CD4-positive, alpha-beta T cell (primary cell): ENCODE measurements around the gene ZNF592. TPM values are rescaled to one million over a fixed set of nuclear protein-coding genes. Genes with fewer than 3 reads are reported as not detected.
"Not testable (repeated sequence)": the region's sequence is repeated elsewhere in the genome, so short reads cannot be mapped to it uniquely, and the experiment has no call there.

ENCODE experiments used
- ATAC-seq: fragments of 200-7000 bp; cut with Tn5 transposase; one replicate; pipeline ENCODE4 v1.10.0; 2022; ENCODE audit warnings: mild to moderate bottlenecking; ENCODE audit not compliant: poor library complexity
- CTCF ChIA-PET: fragments of 350-600 bp; sonication (Branson Sonifier 250); formaldehyde crosslinking; loops from one replicate; lab custom pipeline; 2021; ENCODE audit warnings: antibody characterized with exemption, inconsistent platforms; lab: Charles Lee
- POLR2A ChIA-PET: fragments of 350-600 bp; sonication (Branson Sonifier 250); formaldehyde crosslinking; loops from one replicate; lab custom pipeline; 2021; ENCODE audit warnings: antibody characterized with exemption, inconsistent platforms; lab: Charles Lee
- DNase-seq, 14 experiments: peaks; one replicate each; pipeline ENCODE4 v3.0.0-alpha.2; 2013 to 2020; ENCODE audit warnings: mixed read lengths in 2 of 14
- H3K27ac ChIP-seq, 2 donors: one replicate each; pipeline versions ENCODE4 v1.5.1 to v1.7.0; 2013; ENCODE audit warnings: low read length in 2 of 2, low read depth in 1 of 2, mild to moderate bottlenecking in 1 of 2
- H3K27me3 ChIP-seq, 2 experiments: 1 replicate in 1 of 2; 2 replicates in 1 of 2; pipeline versions ENCODE4 v1.6.1 to v1.7.0; 2013; ENCODE audit warnings: low read length in 2 of 2, control low read depth in 1 of 2, mild to moderate bottlenecking in 1 of 2, moderate library complexity in 1 of 2; ENCODE audit not compliant: insufficient read depth in 2 of 2, control insufficient read depth in 1 of 2
- H3K36me3 ChIP-seq: one replicate; pipeline ENCODE4 v1.6.1; 2013; ENCODE audit warnings: low read length, control low read depth; ENCODE audit not compliant: insufficient read depth
- H3K4me1 ChIP-seq: one replicate; pipeline ENCODE4 v1.6.1; 2013; ENCODE audit warnings: low read length, control low read depth; ENCODE audit not compliant: insufficient read depth
- H3K4me3 ChIP-seq: one replicate; pipeline ENCODE4 v1.5.1; 2013; ENCODE audit warnings: mild to moderate bottlenecking, low read length, moderate library complexity
- H3K9me3 ChIP-seq, 2 experiments: 1 replicate in 1 of 2; 2 replicates in 1 of 2; pipeline versions ENCODE4 v1.6.1 to v1.7.0; 2013; ENCODE audit warnings: low read length in 2 of 2, mild to moderate bottlenecking in 2 of 2, control low read depth in 1 of 2, moderate library complexity in 1 of 2; ENCODE audit not compliant: control insufficient read depth in 1 of 2, insufficient read depth in 1 of 2
- H3K27ac Mint-ChIP-seq: one replicate; pipeline ENCODE4 v1.8.0; 2020; ENCODE audit warnings: mixed read lengths
- H3K27me3 Mint-ChIP-seq: one replicate; pipeline ENCODE4 v1.8.0; 2021; ENCODE audit warnings: mixed read lengths
- H3K36me3 Mint-ChIP-seq: one replicate; pipeline ENCODE4 v1.8.0; 2021; ENCODE audit warnings: low read depth, mixed read lengths
- H3K4me1 Mint-ChIP-seq: one replicate; pipeline ENCODE4 v1.8.0; 2021; ENCODE audit warnings: low read depth, mixed read lengths
- H3K4me3 Mint-ChIP-seq: one replicate; pipeline ENCODE4 v1.8.0; 2020; ENCODE audit warnings: mild to moderate bottlenecking, mixed read lengths
- H3K9me3 Mint-ChIP-seq: one replicate; pipeline ENCODE4 v1.8.0; 2020; ENCODE audit warnings: mixed read lengths
- CTCF ChIP-seq: fragments of 200-600 bp; IDR thresholded peaks from one replicate; pipeline ENCODE4 v1.8.0; 2022; ENCODE audit warnings: antibody characterized with exemption, mild to moderate bottlenecking
- intact Hi-C, 2 experiments: fragments of 100-400 bp; cut with DNase I in 1 of 2; cut with micrococcal nuclease in 1 of 2; formaldehyde crosslinking; loops; one replicate each; pipeline versions ENCODE4 v1.15.1 to v1.9.0; 2023 to 2025; cut with DNase I, micrococcal nuclease
- total RNA-seq, 174 experiments: library from RNA in 2 of 174; stranded (reverse) in 2 of 174; gene quantifications; one replicate each; pipeline ENCODE4 v1.2.3 and lab custom pipeline; 2021 to 2026

The ZNF592 gene
- total RNA-seq, 2 experiments from 2014 or later = 37.5 to 38.2 TPM

- DNase-seq (peak in 13 of 14 experiments; percentile 27 to 71 (median 45)), ATAC-seq (peak; percentile 41)
- no peak for TF ChIP-seq CTCF
- intact Hi-C loops = loop anchor here (1.0 to 10.0 kb wide), 6 partner anchors 13 to 162 kb away; partner anchors contain the start of genes NMB (in 1 of the 2), WDR73 (in 1 of the 2) and ZSCAN2 (in 1 of the 2)
- ChIA-PET POLR2A (interaction anchor here (0.5 to 13.4 kb wide), 14 partner anchors 15 to 232 kb away, joined by 3 to 311 read pairs (median 5); partner anchors contain the start of genes NMB, PDE8A, SEC11A and WDR73), CTCF (interaction anchor here (0.7 to 1.9 kb wide), 7 partner anchors 14 to 161 kb away, joined by 3 to 8 read pairs (median 3); partner anchors contain the start of genes SEC11A and WDR73)
- Histone ChIP-seq H3K4me1 (peaks cover 57% of the 10 kb centered on the region), H3K9me3 (no peaks in the 10 kb centered on the region), H3K27ac (peak overlapping the region in 1 of 2 donors; percentile 32), H3K27me3 (no peaks in the 10 kb centered on the region), H3K4me3 (peak overlapping the region; percentile 94), H3K36me3 (peaks cover 5% of the 10 kb centered on the region)
- H3K27ac Mint-ChIP-seq = peak overlapping the region; percentile 91
- no peaks in the 10 kb centered on the region for H3K9me3 Mint-ChIP-seq
- H3K36me3 Mint-ChIP-seq = peaks cover 38% of the 10 kb centered on the region
- H3K27me3 Mint-ChIP-seq = no peaks in the 10 kb centered on the region
- H3K4me1 Mint-ChIP-seq = peaks cover 73% of the 10 kb centered on the region
- peak overlapping the region; percentile 98 for H3K4me3 Mint-ChIP-seq
Observed at GRCh38 chr15:84749111-84749991, 959 bp downstream of the ZNF592 start.

- Mint-ChIP-seq H3K27ac (peak overlapping the region; percentile 91), H3K36me3 (peaks cover 43% of the 10 kb centered on the region), H3K9me3 (no peaks in the 10 kb centered on the region), H3K4me1 (peaks cover 72% of the 10 kb centered on the region), H3K4me3 (peak overlapping the region; percentile 98), H3K27me3 (no peaks in the 10 kb centered on the region)
- no peaks in the 10 kb centered on the region for H3K9me3 ChIP-seq
- peak overlapping the region; percentile 94 for H3K4me3 ChIP-seq
- ChIA-PET CTCF (interaction anchor here (0.6 kb wide), 1 partner anchor 92 kb away, joined by 3 read pairs; no protein-coding TSS in a partner anchor), POLR2A (interaction anchor here (1.5 to 13.4 kb wide), 5 partner anchors 17 to 150 kb away, joined by 5 to 311 read pairs (median 162); partner anchors contain the start of genes NMB, SEC11A and ZSCAN2)
- peaks cover 8% of the 10 kb centered on the region for H3K36me3 ChIP-seq
- ATAC-seq (no peak), DNase-seq (peak in 2 of 14 experiments; percentile 30 to 32)
- no peaks in the 10 kb centered on the region for H3K27me3 ChIP-seq
- TF ChIP-seq CTCF = no peak
- intact Hi-C loops = no loop called here
- no peak overlapping the region for H3K27ac ChIP-seq
- peaks cover 63% of the 10 kb centered on the region for H3K4me1 ChIP-seq
Observed at GRCh38 chr15:84750583-84751092, 2.2 kb downstream of the ZNF592 start.

GRCh38 chr15:84751721-84752120 lies 3.3 kb downstream of the ZNF592 start:
- DNase-seq, H3K4me3 ChIP-seq, H3K27me3 ChIP-seq, H3K27ac ChIP-seq, H3K9me3 Mint-ChIP-seq, H3K9me3 ChIP-seq, intact Hi-C loops, ATAC-seq, H3K27me3 Mint-ChIP-seq: not testable (repeated sequence)
- peaks cover 12% of the 10 kb centered on the region for H3K36me3 ChIP-seq
- Mint-ChIP-seq H3K36me3 (peaks cover 43% of the 10 kb centered on the region), H3K4me3 (peak overlapping the region; percentile 57), H3K4me1 (peaks cover 74% of the 10 kb centered on the region), H3K27ac (peak overlapping the region; percentile 25)
- POLR2A ChIA-PET = interaction anchor here (0.8 to 13.4 kb wide), 3 partner anchors 27 to 93 kb away, joined by 3 to 311 read pairs (median 5); partner anchors contain the start of genes NMB and SEC11A
- peaks cover 65% of the 10 kb centered on the region for H3K4me1 ChIP-seq
- CTCF ChIA-PET = interaction anchor here (0.8 to 1.1 kb wide), 3 partner anchors 12 to 35 kb away, joined by 3 to 5 read pairs (median 3); no protein-coding TSS in a partner anchor
